ENCODE data around the gene ARID2.

The ARID2 gene

DNA sequence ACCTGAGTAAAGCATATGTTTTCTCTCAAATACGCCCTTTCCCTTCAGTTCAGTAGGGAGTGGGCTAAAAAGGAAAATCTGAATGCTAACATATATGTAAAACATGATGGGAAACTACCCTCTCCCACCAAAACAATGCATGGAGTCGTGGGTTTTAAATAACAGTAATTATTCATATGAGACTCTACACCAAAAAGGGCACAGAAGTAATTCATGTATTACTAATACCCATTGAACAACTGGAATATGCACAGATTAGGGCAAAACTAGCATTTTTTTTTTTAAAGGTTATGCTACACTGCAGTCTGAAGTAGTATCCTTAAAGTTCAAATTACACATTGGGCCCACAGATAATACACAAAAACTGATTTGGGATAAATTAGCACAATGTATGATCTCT, 8.1 kb upstream of the ARID2 start:
- no peak for DNase-seq

DNA sequence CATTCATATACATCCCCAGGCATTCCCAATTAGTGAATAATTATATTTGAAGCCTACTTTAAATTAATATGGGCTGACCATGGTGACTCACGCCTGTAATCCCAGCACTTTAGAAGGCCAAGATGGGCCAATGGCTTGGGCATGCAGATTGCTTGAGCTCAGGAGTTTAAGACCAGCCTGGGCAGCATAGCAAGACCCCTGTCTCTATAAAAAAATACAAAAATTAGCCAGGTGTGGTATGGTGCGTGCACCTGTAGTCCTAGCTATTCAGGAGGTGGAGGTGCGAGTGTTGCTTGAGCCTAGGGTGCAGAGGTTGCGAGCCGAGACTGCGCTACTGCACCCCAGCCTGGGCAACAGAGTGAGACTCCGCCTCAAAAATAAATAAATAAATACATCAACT, 7.6 kb upstream of the ARID2 start:
- DNase-seq: no peak

DNA sequence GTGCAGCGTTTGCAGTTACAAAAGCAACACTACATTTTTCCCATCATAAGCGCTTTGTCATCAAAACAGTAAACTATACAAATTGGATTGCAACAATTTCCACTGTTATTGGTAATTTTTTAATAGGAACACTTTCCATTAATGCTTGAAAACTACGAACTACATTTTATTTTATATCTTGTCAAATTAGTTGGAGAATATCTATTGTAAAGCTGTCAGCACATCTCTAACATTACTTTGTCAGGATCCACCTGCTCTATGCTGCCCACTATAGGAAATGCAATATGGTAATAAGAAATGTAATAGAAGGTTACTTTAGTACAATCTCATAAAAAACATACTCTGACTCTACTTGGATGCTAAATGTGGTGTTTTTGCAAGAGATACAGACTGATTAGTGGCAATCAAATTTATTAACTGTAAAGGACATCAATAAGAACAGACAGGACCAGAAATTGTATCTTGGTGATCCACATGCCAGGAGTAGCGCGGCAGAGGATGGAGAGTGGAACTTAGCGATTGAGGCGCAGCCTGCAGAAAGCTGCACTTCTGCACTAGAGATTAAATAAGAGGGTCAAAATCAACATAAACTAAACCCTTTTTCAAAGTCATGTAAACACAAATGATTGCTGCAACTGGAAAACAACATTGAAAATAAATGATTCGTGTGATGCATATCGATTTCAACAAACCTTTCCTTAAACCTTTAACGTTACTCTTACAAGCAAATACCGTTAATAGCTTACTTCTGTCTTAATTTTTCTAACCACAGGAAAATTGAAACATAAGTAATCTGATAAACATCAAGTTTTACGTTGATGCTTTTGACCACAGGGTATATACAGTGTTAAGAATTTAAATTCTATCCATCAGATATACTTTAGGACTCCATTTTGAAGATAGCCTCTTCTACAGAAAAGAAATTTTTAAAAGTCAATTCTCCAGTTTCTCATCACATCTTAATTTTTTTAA, 3.6 kb upstream of the ARID2 start:
- DNase-seq: peak; percentile 40

DNA sequence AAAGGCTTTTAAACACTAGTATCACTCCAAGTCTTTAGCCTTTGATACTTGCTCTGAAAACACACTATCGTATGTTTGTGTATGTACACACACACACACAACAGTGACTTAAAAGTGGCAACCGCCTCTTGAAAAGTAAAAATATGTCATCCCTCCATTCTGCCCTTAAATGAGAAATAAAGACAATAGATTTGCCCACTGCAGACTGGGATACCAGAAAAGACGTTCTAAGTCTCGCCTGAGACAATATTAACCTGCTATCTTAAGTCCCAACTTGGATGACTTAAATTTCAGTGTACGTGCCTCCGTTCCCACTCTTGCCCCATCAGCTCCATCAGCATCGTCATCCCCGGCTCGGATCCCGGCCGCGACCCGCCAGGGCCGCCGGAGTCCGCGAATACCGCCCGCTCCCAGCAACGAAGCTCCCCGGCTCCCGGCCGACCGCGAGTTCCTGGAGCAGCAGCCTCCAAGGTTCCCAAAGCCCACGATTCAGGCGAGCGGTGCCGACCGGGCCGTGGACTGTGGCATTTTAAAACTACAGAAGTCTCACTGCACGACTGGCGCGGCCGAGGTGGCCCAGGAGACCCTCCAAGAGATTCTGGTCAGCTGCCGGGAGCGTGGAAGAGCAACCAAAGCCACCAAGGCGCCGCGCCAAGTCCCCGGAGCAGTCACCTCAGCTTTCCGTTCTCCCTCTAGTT, 2.8 kb upstream of the ARID2 start:
- DNase-seq: peak; percentile 50

DNA sequence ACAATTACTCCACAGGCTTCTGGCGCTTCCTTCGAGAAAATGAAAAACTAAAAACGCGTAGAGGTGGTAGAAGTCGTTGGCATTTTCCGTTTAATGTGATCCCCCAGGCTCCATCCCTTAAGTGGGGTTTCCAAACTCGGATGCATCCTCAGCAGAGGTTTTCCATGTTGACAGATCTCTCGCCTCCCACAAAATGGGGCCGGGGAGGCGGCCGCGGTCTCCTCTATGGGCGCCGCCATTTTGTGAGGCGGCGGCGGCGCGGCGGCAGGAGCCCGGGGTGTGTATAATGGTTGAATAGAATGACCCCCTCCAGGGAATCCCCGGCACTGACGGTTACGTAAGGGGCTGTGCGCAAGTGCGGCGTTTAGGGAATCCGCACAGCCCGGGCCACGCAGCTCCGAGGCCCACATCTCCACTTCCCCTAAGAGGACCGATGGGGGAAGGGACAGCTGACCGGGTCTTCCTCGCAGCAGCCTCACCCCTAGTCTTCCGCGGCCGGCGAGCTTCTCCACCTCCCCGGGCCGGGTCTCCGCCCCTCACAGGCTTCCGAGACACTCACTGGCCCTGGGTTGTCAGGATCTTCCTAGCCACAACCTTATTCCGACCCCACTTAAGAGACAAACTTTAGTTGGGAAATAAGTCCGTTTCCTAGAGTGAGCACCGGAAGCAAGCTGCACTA, 2.1 kb upstream of the ARID2 start:
- DNase-seq: peak; percentile 90

DNA sequence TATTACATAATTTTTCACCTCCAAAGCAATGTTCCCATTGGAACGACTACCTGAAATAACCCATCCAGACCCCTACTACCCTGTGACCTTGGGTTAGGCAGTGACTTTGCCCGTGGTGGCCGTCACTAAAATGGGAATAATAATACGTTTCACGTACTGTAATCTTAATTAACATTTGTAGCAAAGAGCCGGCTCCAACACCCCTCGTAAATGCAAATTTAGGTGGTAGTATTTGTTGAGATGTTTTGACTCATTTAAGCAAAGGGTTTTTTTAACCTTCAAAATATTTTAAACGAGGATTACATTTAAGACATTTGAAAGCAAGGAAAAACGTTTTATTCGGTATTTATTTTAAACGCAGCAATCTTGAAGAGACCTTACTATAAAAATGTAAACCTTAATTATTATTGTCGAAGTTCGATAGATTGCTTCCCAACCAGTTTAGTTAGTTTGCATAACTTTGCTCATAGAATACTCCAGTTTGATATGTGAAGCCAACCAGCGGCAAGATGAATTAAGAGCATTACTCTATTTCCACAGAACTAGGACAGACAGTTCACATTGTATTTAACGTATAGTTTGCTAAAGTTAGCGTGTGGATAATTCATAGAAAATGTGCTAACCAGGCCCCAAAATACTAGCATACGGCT, 1.4 kb upstream of the ARID2 start:
- DNase-seq: no peak

DNA sequence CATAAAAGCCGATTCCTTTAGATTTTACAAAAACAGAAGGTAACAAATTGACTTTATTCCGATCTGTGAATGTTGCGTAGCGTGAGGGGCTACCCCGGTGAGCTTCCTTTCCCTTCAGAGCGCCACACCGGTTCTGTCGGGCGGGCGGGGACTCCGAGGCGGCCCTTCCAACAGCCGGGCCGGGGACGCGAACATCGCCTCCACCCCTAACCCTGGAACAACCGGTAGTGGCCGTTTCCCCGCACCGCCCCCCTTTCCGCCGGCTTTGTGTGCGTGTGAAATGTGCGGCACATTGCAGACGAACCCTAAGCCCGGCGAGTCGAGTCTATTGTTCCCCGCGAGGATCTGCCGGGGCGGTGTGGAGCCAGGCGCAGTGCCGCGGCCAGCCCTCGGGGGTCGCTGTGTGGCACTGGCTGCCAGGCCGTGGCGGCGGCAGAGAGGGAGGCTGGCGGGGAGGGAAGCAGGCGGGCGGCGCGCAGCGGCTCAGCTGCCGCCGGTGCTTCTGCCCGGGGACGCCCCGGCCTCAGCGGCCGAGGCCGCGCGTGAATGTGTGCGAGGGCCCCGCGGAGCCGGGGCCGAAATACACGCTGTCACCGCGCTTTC, 775 bp upstream of the ARID2 start:
- peak; percentile 94 for DNase-seq

DNA sequence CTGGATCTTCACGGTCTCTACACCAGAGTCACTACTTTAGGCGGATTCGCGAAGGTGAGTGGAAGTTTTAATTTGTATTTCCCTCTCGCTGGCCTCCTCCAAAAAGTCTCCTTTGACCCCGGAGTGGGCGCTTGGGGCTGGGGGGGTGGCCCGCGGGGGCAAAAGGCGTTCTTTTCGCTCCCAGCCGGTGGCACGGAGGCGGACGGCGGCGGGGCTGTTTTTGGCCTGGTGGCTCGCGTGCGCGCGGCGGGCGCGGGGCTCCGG, 510 bp downstream of the ARID2 start:
- peak; percentile 57 for DNase-seq

DNA sequence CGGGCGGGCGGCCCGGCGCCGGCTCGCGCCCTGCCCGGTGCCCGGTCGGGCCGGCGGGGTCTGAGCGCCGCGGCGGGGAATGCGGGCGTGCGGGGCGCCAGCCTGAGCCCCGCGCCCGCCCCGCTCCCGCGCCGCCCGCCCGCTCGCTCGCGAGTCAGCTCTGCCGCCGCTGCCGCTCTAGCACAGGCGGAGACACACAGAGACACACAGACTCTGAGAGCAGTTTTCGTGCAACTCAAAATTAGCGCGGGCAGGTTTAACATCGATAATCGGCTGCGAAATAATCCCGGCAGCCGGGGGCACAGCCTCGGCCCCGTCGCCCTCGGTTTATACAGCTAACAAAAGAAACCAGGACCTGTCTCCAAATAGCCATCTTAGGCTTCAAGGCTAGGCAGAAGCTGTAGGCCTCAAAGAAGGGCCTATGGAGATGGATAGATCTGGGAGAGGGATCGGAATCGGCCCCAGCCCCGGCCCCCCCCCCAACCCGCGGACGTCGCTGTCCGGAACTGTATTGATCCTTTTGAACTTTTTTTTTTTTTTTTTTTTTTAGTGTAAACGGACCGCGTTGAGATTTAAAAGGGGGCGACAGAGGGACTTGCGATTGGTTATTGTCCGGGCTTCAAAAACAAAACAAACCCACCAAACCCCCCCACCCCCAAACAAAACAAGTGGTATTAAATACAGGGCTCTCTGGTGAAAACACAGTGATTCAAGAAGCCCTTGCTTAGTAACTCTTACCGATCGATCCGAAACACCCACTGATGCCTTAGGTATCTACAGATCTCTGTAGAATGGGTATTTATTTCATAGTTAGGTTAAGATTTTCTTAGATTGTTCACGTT, 1.1 kb downstream of the ARID2 start:
- peak; percentile 62 for DNase-seq

DNA sequence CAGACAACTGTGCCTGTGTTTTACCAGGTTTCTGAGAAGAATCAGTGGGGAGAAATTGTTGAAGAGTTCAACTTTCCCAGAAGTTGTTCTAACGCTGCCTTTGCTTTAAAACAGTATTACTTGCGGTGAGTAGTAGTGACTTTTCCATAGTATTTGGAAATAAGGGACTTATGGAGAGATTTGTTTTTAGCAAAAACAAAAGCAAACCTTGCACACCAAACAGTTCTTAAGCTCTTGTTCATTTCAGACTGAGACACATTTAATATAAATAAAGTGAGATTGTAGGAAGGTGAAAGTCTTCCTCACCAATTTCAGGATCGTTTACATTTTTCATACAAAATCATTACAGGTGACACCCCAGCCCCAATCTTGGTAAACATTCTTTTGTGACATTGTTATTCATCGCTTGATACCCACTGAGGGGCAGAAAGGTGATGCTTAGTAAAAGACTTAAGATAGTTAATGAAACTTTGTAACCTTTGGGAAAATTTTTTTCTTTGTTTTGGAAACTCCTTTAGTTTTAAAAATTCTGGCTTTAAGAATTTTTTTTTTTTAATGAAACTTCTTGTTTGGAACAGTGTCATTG, 1.8 kb downstream of the ARID2 start:
- DNase-seq: no peak

DNA sequence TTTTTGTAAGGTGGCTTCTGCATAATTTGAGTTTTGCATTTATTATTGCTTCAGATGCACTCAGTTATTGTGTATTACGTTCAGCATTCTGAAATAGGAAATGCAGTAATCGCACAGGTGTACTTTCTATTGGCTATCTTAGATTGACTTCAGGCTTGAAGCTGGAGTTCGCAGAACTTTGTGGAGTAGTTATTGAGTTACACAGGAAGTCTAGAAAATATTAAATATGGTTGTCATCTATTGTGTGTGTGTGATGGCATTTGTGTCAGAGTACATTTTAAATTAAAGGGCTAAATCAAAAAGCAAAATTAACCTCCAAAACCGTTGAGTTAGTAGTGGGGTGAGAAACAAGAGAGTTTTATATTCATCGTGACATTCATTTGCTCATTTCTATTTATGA, 2.7 kb downstream of the ARID2 start:
- no peak for DNase-seq

DNA sequence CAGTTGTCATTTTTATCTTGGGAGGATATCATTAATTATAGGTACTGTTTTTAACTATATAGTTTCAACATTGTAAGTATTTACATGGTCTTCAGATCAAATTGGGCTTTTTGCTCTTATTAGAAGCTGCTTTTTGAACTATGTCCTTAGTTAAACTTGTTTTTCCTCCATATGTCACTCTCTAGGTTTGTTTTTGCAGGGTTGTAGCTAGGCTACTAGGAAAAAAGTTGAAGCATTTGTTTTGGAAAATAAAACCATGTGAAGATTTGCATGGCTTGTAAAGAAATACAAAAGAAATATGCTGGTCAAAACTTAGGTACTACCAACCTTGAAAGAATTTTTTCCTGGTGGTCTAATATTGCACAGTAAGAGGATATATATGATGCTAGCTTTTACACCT, 3.4 kb downstream of the ARID2 start:
- no peak for DNase-seq

DNA sequence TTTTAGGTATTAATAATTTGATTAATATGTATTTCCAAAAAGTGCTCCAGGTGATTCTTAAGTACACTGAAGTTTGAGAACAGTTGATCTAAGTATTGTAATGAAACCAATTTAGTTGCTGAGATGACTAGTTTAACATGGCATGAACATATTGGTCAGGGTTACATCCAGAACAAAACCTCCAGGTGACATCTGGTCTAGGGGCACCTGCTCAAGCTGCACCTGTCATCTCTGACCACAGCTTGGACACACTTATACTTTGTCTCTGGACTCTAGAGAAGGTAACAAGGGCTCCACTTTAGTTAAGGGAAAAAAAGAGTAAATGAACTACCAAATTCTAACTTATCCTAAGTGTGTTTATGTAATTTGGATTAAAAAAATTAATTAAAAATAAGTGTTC, 8.1 kb downstream of the ARID2 start:
- no peak for DNase-seq

DNA sequence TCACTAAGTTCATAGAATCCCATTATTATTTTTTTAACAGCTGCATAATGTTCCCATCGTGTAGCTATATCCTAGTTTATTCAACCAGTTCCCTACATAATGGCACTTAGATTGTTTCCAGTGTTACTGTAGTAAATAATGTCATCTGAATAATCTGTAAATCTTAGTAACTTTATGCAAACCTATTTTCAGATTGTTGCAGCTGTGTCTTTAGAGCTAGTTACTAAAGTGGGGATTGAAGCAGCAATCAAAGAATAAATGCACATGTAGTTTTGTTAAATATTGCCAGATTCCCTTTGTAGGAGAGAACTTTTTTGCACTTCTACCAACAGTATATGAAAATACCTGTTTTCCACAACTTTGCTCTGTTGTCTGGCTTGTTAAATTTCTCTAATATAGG, 13.1 kb downstream of the ARID2 start:
- DNase-seq: no peak

DNA sequence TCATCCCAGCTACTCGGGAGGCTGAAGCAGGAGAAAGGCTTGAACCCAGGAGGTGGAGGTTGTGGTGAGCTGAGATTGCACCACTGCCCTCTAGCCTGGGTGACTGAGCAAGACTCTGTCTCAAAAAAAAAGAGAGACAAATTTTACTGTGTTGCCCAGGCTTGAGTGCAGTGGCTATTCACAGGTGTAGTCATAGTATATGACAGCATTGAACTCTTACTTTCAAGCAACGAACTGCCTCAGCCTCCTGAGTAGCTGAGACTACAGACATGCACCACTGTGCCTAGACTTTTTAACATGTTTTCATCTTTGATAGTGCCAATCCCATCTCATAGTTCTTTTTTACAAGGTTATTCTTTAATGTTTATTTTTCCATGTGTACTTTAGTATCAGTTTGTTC, 13.7 kb downstream of the ARID2 start:
- no peak for DNase-seq

DNA sequence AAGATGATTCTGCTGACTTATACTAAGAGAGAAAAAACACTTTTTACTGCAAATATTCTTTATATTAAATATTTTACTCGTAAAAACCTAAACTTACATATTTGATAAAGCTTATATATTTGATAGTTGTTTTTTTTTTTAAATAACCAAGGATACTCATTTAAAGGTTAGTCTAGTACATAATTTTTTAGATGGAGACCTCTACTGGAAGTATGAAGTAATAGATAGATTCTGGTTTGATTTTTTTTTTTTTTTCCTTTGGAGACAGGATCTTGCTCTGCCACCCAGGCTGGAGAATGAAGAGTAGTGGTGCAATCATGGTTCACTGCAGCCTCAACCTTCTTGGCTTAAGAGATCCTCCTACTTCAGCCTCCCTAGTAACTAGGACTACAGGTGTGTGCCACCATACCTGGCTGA, 16.4 kb downstream of the ARID2 start:
- no peak for DNase-seq

DNA sequence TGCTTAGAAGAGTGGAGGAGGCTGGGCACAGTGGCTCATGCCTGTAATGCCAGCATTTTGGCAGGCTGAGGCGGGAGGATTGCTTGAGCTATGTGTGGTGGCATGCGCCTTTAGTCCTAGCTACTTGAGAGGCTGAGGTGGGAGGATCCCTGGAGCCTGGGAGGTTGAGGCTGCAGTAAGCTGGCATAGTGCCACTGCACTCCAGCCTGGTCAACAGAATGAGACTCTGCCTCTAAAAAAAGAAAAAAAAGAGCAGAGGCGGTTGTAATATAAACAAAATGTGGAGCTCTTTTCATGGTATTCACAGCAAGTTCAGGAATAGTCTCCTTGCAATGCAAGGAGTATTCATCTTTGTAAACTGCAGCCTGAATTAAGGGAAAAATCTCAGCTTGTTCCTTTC, 27.2 kb downstream of the ARID2 start:
- DNase-seq: no peak

DNA sequence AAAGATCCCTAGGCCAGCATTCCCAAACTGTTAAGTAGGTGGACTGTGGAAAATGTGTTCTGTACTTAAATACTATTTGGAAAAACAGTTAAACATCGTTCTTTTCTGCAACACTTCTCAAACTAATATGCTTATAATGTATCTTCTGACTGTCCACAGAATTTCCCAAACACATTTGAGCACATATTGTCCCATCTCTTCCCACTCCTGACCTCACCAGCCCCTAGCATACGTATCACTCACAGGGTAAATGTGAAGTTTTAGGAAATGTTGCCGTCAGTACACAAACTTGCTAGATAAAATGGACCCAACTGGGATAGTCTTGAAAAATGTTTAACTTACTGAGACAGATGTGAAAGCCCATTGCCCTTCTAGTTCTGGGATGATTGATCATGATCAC, 27.7 kb downstream of the ARID2 start:
- no peak for DNase-seq

DNA sequence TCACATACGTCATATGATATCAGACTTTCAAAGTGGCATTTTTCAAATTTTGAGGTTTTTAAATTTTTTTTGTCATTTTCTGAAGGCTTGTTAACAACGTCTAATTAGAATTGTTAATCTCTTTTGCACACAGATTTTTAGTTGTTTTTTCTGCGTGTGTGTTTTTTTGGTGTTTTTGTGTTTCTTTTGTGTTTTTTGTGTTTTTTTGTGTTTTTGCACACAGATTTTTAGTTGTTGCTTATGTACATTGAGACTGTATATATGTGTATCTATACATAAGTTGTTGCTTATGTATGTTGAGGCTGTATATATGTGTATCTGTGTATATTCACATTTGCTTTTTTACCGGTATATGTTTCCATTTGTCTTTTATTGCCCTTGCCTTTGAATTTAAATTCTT, 30.8 kb downstream of the ARID2 start:
- no peak for DNase-seq

DNA sequence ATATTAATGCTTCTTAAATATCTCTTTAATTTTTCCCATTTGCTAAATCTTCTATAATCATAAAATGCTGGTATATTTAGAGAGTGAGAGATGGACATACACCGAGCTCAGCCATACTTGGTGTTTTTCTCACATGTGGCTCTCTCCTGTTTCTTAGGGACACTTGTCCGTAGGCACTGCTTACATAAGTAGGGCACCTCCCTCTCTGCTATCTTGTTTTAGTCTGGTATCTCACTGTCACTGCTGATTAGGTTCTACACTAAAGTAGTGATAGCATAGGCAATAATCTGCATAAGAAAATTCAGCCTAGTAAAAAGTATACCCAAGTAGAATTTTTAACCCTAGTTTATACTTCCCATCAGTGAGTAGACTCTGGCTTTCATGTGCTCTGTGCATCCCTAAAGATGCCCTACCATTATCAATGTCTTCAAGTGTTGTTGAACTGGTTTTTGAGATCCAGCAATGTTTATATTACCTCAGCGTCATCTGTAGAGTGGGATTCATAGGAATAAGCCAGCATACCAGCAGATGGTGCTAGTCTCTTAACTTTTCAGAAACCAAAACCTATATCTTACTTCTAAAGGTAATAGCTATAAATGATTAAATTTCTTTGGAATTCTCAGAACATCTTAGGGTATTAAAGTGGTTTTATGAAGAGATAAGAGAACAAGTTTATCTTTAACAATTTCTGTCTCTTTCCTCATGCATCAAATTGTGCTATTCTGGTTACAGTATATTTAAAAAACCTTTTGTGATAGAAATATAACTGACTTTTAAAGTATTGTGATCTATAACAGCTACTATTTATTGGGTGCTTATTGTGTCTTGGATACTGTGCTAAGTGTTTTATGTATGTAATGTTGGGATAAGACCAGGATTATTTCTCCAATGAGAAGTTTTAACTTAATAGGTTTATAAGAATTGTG, 32.9 kb downstream of the ARID2 start:
- no peak for DNase-seq

DNA sequence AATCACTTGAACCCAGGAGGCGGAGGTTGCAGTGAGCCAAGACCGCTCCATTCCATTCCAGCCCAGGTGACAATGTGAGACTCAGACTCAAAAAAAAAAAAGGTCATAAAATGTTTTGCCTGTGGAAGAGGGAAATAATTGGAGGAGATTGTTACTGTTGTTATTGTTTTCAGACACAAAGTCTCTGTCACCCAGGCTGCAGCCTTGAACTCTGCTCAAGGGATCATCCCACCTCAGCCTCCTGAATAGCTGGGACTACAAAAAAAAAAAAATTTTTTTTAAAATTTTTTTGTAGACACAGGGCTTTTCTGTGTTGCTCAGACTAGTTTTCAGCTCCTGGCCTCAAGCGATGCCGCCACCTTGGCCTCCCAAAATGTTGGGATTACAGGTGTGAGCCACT, 33.9 kb downstream of the ARID2 start:
- DNase-seq: no peak

Data from stimulated activated CD4-positive, alpha-beta T cell treated with anti-CD3 and anti-CD28 coated beads, Interleukin-15, amount 100 ng/mL, for 24 hours (primary cell).